Suppressor macrophage (primary cell): ENCODE results near the gene GPR142.
A peak's percentile ranks its signal among the peaks of the same experiment; 100 is the strongest.
"Not testable (repeated sequence)": the region's sequence is repeated elsewhere in the genome, so short reads cannot be mapped to it uniquely, and the experiment has no call there.

Experiments
- DNase-seq, 4 experiments: peaks; one replicate each; pipeline ENCODE4 v3.0.0-alpha.2; 2020 to 2022

The GPR142 gene

GRCh38 chr17:74394977-74395376 is 27.7 kb downstream of the GPR142 start:
- DNase-seq, result no peak

- no peak for DNase-seq
Measured at GRCh38 chr17:74396567-74396966, 29.3 kb downstream of the GPR142 start.

GRCh38 chr17:74402048-74402447 is 34.7 kb downstream of the GPR142 start:
- no peak for DNase-seq

- no peak for DNase-seq
Measured at GRCh38 chr17:74403512-74404137, 36.3 kb downstream of the GPR142 start.

- no peak for DNase-seq
Measured at GRCh38 chr17:74404218-74404617, 36.9 kb downstream of the GPR142 start.

GRCh38 chr17:74404789-74405188 is 37.5 kb downstream of the GPR142 start:
- no peak for DNase-seq

GRCh38 chr17:74405311-74405710 is 38.0 kb downstream of the GPR142 start:
- not testable (repeated sequence) for DNase-seq

GRCh38 chr17:74407384-74407783 is 40.1 kb downstream of the GPR142 start:
- DNase-seq, result no peak

GRCh38 chr17:74408262-74408661 is 41.0 kb downstream of the GPR142 start:
- peak in 3 of 4 experiments; percentile 24 to 34 (median 25) for DNase-seq

GRCh38 chr17:74408815-74409214 is 41.5 kb downstream of the GPR142 start:
- DNase-seq, result no peak

- DNase-seq, result no peak
Measured at GRCh38 chr17:74410001-74410443, 42.7 kb downstream of the GPR142 start.

GRCh38 chr17:74412581-74412980 is 45.3 kb downstream of the GPR142 start:
- no peak for DNase-seq

- no peak for DNase-seq
Measured at GRCh38 chr17:74413491-74413890, 46.2 kb downstream of the GPR142 start.

- DNase-seq, result no peak
Measured at GRCh38 chr17:74414510-74414909, 47.2 kb downstream of the GPR142 start.

- DNase-seq, result no peak
Measured at GRCh38 chr17:74415608-74416396, 48.5 kb downstream of the GPR142 start.

GRCh38 chr17:74417178-74418045 is 50.1 kb downstream of the GPR142 start:
- peak; percentile 34 to 69 (median 59) for DNase-seq

- no peak for DNase-seq
Measured at GRCh38 chr17:74419928-74420411, 52.7 kb downstream of the GPR142 start.
